ENCODE results near the gene OTUB2.

GRCh38 chr14:93987815-93988476 lies 38.2 kb upstream of the OTUB2 start:
- TF ChIP-seq CTCF (IDR thresholded peaks at IDR 0.05), result no peak
- TF ChIP-seq, protein P1, sequence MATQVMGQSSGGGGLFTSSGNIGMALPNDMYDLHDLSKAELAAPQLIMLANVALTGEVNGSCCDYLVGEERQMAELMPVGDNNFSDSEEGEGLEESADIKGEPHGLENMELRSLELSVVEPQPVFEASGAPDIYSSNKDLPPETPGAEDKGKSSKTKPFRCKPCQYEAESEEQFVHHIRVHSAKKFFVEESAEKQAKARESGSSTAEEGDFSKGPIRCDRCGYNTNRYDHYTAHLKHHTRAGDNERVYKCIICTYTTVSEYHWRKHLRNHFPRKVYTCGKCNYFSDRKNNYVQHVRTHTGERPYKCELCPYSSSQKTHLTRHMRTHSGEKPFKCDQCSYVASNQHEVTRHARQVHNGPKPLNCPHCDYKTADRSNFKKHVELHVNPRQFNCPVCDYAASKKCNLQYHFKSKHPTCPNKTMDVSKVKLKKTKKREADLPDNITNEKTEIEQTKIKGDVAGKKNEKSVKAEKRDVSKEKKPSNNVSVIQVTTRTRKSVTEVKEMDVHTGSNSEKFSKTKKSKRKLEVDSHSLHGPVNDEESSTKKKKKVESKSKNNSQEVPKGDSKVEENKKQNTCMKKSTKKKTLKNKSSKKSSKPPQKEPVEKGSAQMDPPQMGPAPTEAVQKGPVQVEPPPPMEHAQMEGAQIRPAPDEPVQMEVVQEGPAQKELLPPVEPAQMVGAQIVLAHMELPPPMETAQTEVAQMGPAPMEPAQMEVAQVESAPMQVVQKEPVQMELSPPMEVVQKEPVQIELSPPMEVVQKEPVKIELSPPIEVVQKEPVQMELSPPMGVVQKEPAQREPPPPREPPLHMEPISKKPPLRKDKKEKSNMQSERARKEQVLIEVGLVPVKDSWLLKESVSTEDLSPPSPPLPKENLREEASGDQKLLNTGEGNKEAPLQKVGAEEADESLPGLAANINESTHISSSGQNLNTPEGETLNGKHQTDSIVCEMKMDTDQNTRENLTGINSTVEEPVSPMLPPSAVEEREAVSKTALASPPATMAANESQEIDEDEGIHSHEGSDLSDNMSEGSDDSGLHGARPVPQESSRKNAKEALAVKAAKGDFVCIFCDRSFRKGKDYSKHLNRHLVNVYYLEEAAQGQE (IDR thresholded peaks at IDR 0.05; ENCODE audit: insufficient read depth in 1 of 2, low read depth in 2 of 2, low read length in 1 of 2), result no peak
- TF ChIP-seq POLR2AphosphoS5 (IDR thresholded peaks at IDR 0.05; ENCODE audit: low read depth, low read length), result no peak
- no peak for TF ChIP-seq TCF7L2 (IDR thresholded peaks at IDR 0.05; ENCODE audit: low read depth, low read length)
